GM15510 (cell line): ENCODE measurements around the gene SHB.

Experiments used
- POLR2A ChIP-seq: IDR thresholded peaks from 3 replicates; pipeline ENCODE4 v1.6.1; 2011; ENCODE audit warnings: borderline replicate concordance; ENCODE audit not compliant: insufficient read length; ENCODE audit errors: extremely low read depth

Gene SHB

GRCh38 chr9:38074441-38074961, 5.5 kb upstream of the SHB start:
- TF ChIP-seq POLR2A, result no peak

- no peak for TF ChIP-seq POLR2A
Observed at GRCh38 chr9:38073882-38074281, 4.9 kb upstream of the SHB start.

GRCh38 chr9:38071470-38072134, 2.6 kb upstream of the SHB start:
- no peak for TF ChIP-seq POLR2A

GRCh38 chr9:38067859-38068681, 957 bp downstream of the SHB start:
- no peak for TF ChIP-seq POLR2A

GRCh38 chr9:38066914-38067858, 1.8 kb downstream of the SHB start:
- no peak for TF ChIP-seq POLR2A

GRCh38 chr9:38066197-38066913, 2.7 kb downstream of the SHB start:
- TF ChIP-seq POLR2A, result no peak

GRCh38 chr9:38065369-38066075, 3.5 kb downstream of the SHB start:
- no peak for TF ChIP-seq POLR2A

- no peak for TF ChIP-seq POLR2A
Observed at GRCh38 chr9:38064842-38065368, 4.1 kb downstream of the SHB start.

- no peak for TF ChIP-seq POLR2A
Observed at GRCh38 chr9:38063363-38063707, 5.7 kb downstream of the SHB start.

- TF ChIP-seq POLR2A, result no peak
Observed at GRCh38 chr9:38062498-38063362, 6.3 kb downstream of the SHB start.

- TF ChIP-seq POLR2A, result no peak
Observed at GRCh38 chr9:38062106-38062497, 6.9 kb downstream of the SHB start.

GRCh38 chr9:38061326-38061977, 7.6 kb downstream of the SHB start:
- no peak for TF ChIP-seq POLR2A
